Skin epidermis (tissue), 12 donors: ENCODE results near the gene PPP2R2C.

Experiments
- H3K27ac ChIP-seq, 21 experiments: fragments of 200-600 bp; sonication (generic) in 11 of 21; one replicate each; pipeline ENCODE4 v1.5.0; 2020; ENCODE audit warnings: mild to moderate bottlenecking in 3 of 21, inconsistent platforms in 2 of 21, moderate library complexity in 2 of 21
- H3K4me3 ChIP-seq, 7 experiments: fragments of 200-600 bp; sonication (generic) in 2 of 7; one replicate each; pipeline ENCODE4 v1.5.0; 2020; ENCODE audit warnings: inconsistent platforms in 2 of 7, mild to moderate bottlenecking in 2 of 7, moderate library complexity in 1 of 7

PPP2R2C gene

GRCh38 chr4:6302869-6303268 lies 169.5 kb downstream of the PPP2R2C start:
- H3K27ac ChIP-seq = no peak overlapping the region
- no peak overlapping the region for H3K4me3 ChIP-seq

- H3K27ac ChIP-seq = no peak overlapping the region
- no peak overlapping the region for H3K4me3 ChIP-seq
Measured at GRCh38 chr4:6301732-6302442, 170.5 kb downstream of the PPP2R2C start.

- H3K27ac ChIP-seq = no peak overlapping the region
- H3K4me3 ChIP-seq = no peak overlapping the region
Measured at GRCh38 chr4:6301051-6301731, 171.2 kb downstream of the PPP2R2C start.

GRCh38 chr4:6300359-6300758 lies 172.1 kb downstream of the PPP2R2C start:
- no peak overlapping the region for H3K27ac ChIP-seq
- no peak overlapping the region for H3K4me3 ChIP-seq

DNA sequence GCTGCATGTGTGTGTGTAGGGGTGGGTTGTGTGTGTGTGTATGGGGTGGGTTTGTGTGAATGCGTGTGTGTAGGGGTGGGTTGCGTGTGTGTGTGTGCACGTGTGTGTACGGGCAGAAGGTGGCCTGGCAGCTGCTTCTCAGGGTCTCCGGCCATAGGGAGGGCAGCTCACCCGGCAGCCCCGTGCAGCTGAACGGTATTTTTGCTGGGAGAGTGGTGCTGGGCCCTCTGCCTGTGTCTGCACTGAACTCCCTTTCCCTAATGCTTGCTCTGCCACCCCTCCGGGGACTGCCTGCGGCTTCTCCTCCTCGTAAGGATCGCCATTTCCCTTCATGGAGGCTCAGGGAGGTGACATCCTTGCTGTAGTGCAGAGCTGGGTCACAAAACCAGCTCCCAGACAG lies 172.5 kb downstream of the PPP2R2C start:
- no peak overlapping the region for H3K27ac ChIP-seq
- no peak overlapping the region for H3K4me3 ChIP-seq

GRCh38 chr4:6298852-6299251 lies 173.6 kb downstream of the PPP2R2C start:
- H3K4me3 ChIP-seq = no peak overlapping the region
- H3K27ac ChIP-seq = no peak overlapping the region

GRCh38 chr4:6298035-6298434 lies 174.4 kb downstream of the PPP2R2C start:
- H3K27ac ChIP-seq = no peak overlapping the region

DNA sequence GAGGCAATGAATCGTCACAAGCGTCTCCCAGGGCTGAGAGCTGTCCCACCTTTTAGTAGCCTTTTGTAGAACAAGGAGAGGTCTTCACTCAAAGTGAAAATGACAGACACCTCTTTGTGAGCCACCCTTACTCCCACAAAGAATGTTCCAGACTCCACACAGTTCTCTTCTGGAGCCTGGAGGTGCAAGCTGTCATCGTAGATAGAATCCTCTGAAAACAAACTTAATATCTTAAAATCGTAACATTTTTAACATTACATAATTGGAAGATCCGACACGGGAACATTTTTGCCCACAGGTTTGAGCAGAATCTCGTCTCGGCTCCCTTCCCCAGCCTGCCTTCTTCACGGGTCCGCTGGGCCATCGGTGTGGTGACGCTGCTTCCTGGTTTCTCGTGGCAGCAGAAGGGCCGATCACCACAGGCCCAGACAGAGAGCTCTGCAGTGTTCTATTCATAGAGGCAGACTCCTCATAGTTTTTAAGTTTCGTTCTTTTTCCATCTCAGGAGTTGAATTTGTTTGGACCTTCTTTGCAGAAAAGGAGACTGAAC lies 175.1 kb downstream of the PPP2R2C start:
- H3K27ac ChIP-seq = no peak overlapping the region
- no peak overlapping the region for H3K4me3 ChIP-seq

More at GRCh38 chr4:6298035-6298434, 174.4 kb downstream of the PPP2R2C start:
- no peak overlapping the region for H3K4me3 ChIP-seq

DNA sequence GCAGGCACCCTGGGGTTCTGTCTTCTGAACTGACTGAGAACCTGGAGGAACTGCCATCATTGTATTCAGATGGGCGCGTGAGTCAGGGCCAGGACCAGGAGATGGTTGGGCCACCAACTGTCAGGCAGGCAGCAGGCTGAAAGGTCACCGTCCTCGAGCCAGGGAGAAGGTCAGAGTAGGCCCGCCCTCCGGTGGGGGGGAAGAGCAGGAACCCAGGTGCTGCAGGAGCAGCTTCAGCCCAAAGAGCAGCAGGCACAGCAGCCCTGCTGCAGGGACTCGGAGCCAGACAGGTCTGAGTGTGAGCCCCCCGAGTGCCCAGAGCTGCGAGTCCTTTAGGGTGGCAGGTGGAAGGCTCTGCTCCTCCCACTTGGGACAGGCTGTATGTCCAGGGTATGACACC lies 176.4 kb downstream of the PPP2R2C start:
- Histone ChIP-seq H3K27ac (no peak overlapping the region), H3K4me3 (no peak overlapping the region)

DNA sequence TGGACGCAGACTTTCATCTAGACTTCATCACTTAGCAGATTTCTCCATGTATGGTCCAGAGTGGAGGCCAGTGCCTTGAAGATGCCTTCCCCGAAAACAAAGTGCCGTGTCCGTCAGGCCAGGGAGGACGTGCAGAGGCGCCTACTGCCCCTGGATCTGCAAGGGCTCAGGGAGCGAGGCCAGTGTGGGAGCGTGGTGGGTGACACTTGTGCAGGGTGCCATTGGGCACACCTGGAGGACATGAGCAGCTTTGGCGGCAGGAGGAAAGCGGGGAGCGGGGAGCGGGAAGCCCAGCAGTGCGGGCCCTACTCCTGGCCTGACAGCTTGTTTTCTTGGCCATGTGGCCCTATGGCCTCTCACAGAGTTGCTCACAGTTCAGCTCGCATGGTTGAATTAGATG lies 176.9 kb downstream of the PPP2R2C start:
- no peak overlapping the region for H3K27ac ChIP-seq
- no peak overlapping the region for H3K4me3 ChIP-seq

DNA sequence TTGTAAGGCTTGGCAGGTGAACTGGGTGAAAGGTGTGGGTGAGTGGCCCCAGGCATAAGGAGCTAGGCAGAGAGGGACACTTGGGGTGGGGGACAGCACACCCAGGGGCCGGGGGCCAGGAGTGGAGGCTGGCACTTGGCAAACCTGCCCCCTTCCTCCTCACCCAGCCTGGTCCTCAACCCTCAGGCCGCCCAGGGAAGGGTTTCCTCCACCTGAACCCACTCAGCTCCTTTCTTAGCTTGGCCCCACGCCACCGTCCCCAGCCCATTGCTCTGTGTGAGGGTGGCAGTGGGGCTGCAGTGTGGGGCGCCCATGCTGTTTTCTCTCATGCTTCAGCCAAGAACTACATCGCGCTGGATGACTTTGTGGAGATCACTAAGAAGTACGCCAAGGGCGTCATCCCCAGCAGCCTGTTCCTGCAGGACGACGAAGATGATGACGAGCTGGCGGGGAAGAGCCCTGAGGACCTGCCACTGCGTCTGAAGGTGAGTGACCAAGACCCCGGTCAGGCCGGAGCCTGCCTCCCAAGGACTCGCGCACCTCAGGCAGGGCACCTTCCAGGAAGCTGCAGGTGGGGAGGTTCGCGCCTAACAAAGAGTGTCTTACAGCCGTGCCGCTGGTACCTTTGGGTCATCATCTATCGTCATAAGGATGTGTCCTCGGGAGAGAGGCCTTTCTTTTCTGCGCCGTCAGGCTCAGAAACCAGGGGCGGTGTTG lies 177.6 kb downstream of the PPP2R2C start:
- no peak overlapping the region for H3K27ac ChIP-seq

DNA sequence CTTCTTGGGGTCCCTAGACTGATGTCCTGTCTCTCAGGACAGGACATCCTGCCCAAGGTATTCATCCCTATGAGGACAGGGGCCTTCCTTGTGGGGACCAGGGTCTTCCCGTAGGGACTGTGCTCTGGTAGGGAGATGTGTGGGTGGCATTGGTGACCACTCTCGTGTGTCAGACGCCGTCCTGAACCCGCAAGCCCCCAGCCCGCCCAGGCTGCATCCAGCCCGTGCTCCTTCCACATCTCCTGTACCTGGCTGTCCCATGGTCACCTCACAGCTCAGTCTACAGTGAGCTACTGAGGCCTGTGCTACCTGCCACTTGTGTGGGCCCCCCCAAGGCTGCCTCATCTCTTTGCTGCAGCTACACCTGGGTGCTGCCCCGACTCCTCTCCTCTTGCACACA lies 178.8 kb downstream of the PPP2R2C start:
- H3K27ac ChIP-seq = no peak overlapping the region

More for the DNA sequence above, 177.6 kb downstream of the PPP2R2C start:
- no peak overlapping the region for H3K4me3 ChIP-seq

GRCh38 chr4:6293097-6293445 lies 179.3 kb downstream of the PPP2R2C start:
- H3K27ac ChIP-seq = no peak overlapping the region
- no peak overlapping the region for H3K4me3 ChIP-seq

More for the DNA sequence above, 178.8 kb downstream of the PPP2R2C start:
- H3K4me3 ChIP-seq = no peak overlapping the region

GRCh38 chr4:6292376-6293096 lies 179.9 kb downstream of the PPP2R2C start:
- Histone ChIP-seq H3K27ac (no peak overlapping the region), H3K4me3 (no peak overlapping the region)

DNA sequence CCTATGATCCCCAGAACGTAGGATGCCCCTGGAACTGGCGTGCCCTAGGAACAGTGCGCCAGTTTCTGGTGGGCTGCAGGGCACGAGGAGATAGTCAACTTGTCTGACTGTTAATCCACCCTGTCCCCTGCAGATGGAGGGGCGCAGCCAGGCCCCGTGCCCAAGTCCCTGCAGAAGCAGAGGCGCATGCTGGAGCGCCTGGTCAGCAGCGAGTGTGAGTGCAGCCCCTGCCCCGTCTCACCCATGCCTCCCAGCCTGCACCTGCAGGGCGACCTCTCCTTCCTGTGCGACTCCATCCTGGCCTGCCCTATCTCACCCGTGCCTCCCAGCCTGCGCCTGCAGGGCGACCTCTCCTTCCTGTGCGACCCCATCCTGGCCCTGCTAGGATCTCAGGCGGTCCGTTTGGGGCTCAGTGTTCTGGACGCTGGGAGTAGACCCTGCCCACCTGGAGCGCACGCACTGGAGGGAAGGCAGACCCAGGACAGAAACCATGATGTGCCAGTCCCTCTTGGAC lies 180.6 kb downstream of the PPP2R2C start:
- H3K27ac ChIP-seq = no peak overlapping the region
- no peak overlapping the region for H3K4me3 ChIP-seq

- no peak overlapping the region for H3K27ac ChIP-seq
- H3K4me3 ChIP-seq = no peak overlapping the region
Measured at GRCh38 chr4:6290769-6291547, 181.5 kb downstream of the PPP2R2C start.

GRCh38 chr4:6290256-6290655 lies 182.2 kb downstream of the PPP2R2C start:
- Histone ChIP-seq H3K27ac (no peak overlapping the region), H3K4me3 (no peak overlapping the region)

GRCh38 chr4:6288871-6289270 lies 183.5 kb downstream of the PPP2R2C start:
- H3K27ac ChIP-seq = no peak overlapping the region
- no peak overlapping the region for H3K4me3 ChIP-seq

- Histone ChIP-seq H3K4me3 (no peak overlapping the region), H3K27ac (no peak overlapping the region)
Measured at GRCh38 chr4:6288342-6288741, 184.1 kb downstream of the PPP2R2C start.
